Kidney (tissue), 14 donors: ENCODE data around the gene NOL6. TPM values are rescaled to one million over a fixed set of nuclear protein-coding genes. Genes with fewer than 3 reads are reported as not detected.

Source experiments
- DNase-seq, 5 donors: peaks; one replicate each; pipeline ENCODE4 v3.0.0-alpha.2; 2013 to 2020
- FAIRE-seq: peaks from 2 replicates; lab custom pipeline; 2012; peaks lifted over from hg19 to GRCh38; lab: Jason Lieb, UNC
- H3K27ac ChIP-seq, 2 donors: one replicate each; pipeline ENCODE4 v1.7.0; 2013; ENCODE audit warnings: low read depth in 2 of 2, low read length in 2 of 2, inconsistent platforms in 1 of 2
- H3K27me3 ChIP-seq: one replicate; pipeline ENCODE4 v1.7.1; 2013; ENCODE audit warnings: low read length, inconsistent platforms; ENCODE audit not compliant: control insufficient read depth, insufficient read depth
- H3K36me3 ChIP-seq, 3 donors: one replicate each; pipeline versions ENCODE4 v1.7.0 to v1.7.1; 2013; ENCODE audit warnings: low read length in 3 of 3, control low read depth in 1 of 3, inconsistent platforms in 1 of 3; ENCODE audit not compliant: insufficient read depth in 3 of 3, control insufficient read depth in 2 of 3
- H3K4me1 ChIP-seq, 3 donors: one replicate each; pipeline versions ENCODE4 v1.7.0 to v1.7.1; 2013; ENCODE audit warnings: low read length in 3 of 3, inconsistent platforms in 1 of 3, low read depth in 1 of 3; ENCODE audit not compliant: control insufficient read depth in 2 of 3, insufficient read depth in 2 of 3
- H3K4me3 ChIP-seq, 3 donors: one replicate each; pipeline versions ENCODE4 v1.7.0 to v1.8.1; 2013; ENCODE audit warnings: low read length in 3 of 3, control low read depth in 1 of 3, inconsistent platforms in 1 of 3
- H3K9ac ChIP-seq, 3 donors: one replicate each; pipeline versions ENCODE4 v1.7.0 to v1.7.1; 2013; ENCODE audit warnings: low read length in 3 of 3, control low read depth in 1 of 3, inconsistent platforms in 1 of 3
- H3K9me3 ChIP-seq, 3 donors: one replicate each; pipeline versions ENCODE4 v1.7.0 to v1.7.1; 2013; ENCODE audit warnings: low read length in 3 of 3, control low read depth in 1 of 3, inconsistent platforms in 1 of 3; ENCODE audit not compliant: control insufficient read depth in 2 of 3, insufficient read depth in 1 of 3
- CTCF ChIP-seq: IDR thresholded peaks from 3 replicates; pipeline ENCODE4 v1.5.1; 2012; ENCODE audit warnings: mild to moderate bottlenecking, moderate library complexity, borderline replicate concordance; ENCODE audit not compliant: insufficient read depth; ENCODE audit errors: extremely low read depth
- intact Hi-C: fragments of 100-400 bp; cut with DNase I; formaldehyde crosslinking; loops from one replicate; pipeline ENCODE4 v1.11.1; 2022
- polyA plus RNA-seq: library from polyadenylated mRNA; stranded (reverse); fragments of 350-450 nt; fragmentation: Illumina TruSeq; extraction: RNeasy Lipid Tissue Mini Kit (QIAGEN cat#74804); gene quantifications from one replicate; pipeline ENCODE4 v1.2.3, GENCODE V29; 2014; ENCODE audit warnings: low read depth, low replicate concordance; ENCODE audit not compliant: insufficient read depth
- total RNA-seq: library from RNA; stranded (reverse); fragmentation: NEBNext Ultra II Directional; extraction: Animal tissue kit (Norgen Biotek cat#: 25700); gene quantifications from one replicate; pipeline ENCODE4 v1.2.1, GENCODE V29; 2021
- donor health status: control.
- donor health status: control.
- donor health status: control.
- donor health status: control.
- donor health status: control.
- donor health status: DM: yes; HTN: yes; CAD: no.
- donor health status: Normal renal cell carcinoma (clear cell type).

The NOL6 gene
- total and polyA plus RNA-seq, 2 donors from 2014 or later, result 10.8 to 32.8 TPM

GRCh38 chr9:33464045-33464636, 9.6 kb downstream of the NOL6 start:
- H3K9ac ChIP-seq, result no peak overlapping the region
- H3K9me3 ChIP-seq, result no peaks in the 10 kb centered on the region
- intact Hi-C loops, result no loop called here

GRCh38 chr9:33463151-33463550, 10.6 kb downstream of the NOL6 start:
- Histone ChIP-seq H3K36me3 (peaks cover 2 to 53% (median 40%) of the 10 kb centered on the region in 3 donors), H3K4me3 (no peak overlapping the region), H3K9ac (no peak overlapping the region), H3K27ac (no peak overlapping the region), H3K9me3 (no peaks in the 10 kb centered on the region), H3K4me1 (no peaks in the 10 kb centered on the region), H3K27me3 (no peaks in the 10 kb centered on the region)
- intact Hi-C loops, result no loop called here
- no peak for FAIRE-seq
- no peak for TF ChIP-seq CTCF
- no peak for DNase-seq

More at GRCh38 chr9:33464045-33464636, 9.6 kb downstream of the NOL6 start:
- FAIRE-seq (no peak), DNase-seq (peak in 1 of 5 donors; percentile 9)
- TF ChIP-seq CTCF, result no peak
- Histone ChIP-seq H3K4me3 (no peak overlapping the region), H3K27me3 (no peaks in the 10 kb centered on the region), H3K4me1 (no peaks in the 10 kb centered on the region), H3K27ac (no peak overlapping the region), H3K36me3 (peaks cover 3 to 63% (median 50%) of the 10 kb centered on the region in 3 donors)

GRCh38 chr9:33461492-33461891, 12.2 kb downstream of the NOL6 start:
- Histone ChIP-seq H3K27ac (no peak overlapping the region), H3K9me3 (no peaks in the 10 kb centered on the region), H3K36me3 (peaks cover 0 to 38% (median 31%) of the 10 kb centered on the region in 3 donors), H3K9ac (no peak overlapping the region), H3K27me3 (no peaks in the 10 kb centered on the region), H3K4me3 (no peak overlapping the region), H3K4me1 (no peaks in the 10 kb centered on the region)
- no peak for FAIRE-seq
- no peak for DNase-seq
- no peak for TF ChIP-seq CTCF
- intact Hi-C loops, result no loop called here
